AG04449 (cell line): ENCODE measurements around the gene LRRTM3.

Source experiments
- CTCF ChIA-PET: fragments of 350-600 bp; formaldehyde crosslinking; extraction: SDS; loops from one replicate; lab custom pipeline; 2021; ENCODE audit warnings: antibody characterized with exemption; lab: Yijun Ruan, JAX
- POLR2A ChIA-PET: fragments of 400-600, 350-600 bp; formaldehyde crosslinking; extraction: SDS; loops from one replicate; lab custom pipeline; 2020; ENCODE audit warnings: antibody characterized with exemption, inconsistent platforms; lab: Yijun Ruan, JAX
- DNase-seq: peaks from one replicate; pipeline ENCODE4 v3.0.0-alpha.2; 2010; ENCODE audit warnings: low read depth, low spot score
- H3K4me3 ChIP-seq: 2 replicates; pipeline ENCODE4 v1.5.1; 2011; ENCODE audit warnings: low read depth, mild to moderate bottlenecking, control low read depth, low read length
- CTCF ChIP-seq: IDR thresholded peaks from one replicate; pipeline ENCODE4 v1.5.1; 2011; ENCODE audit warnings: mild to moderate bottlenecking, moderate library complexity, low read length, control low read depth, inconsistent platforms; ENCODE audit not compliant: insufficient read depth; ENCODE audit errors: missing control alignments

Gene LRRTM3

GRCh38 chr10:66964946-66965345, 39.1 kb downstream of the LRRTM3 start:
- no peak for DNase-seq
- CTCF ChIA-PET: no interaction called here
- H3K4me3 ChIP-seq: no peak overlapping the region
- no peak for TF ChIP-seq CTCF
- POLR2A ChIA-PET: no interaction called here

- DNase-seq: no peak
- no peak overlapping the region for H3K4me3 ChIP-seq
- CTCF ChIA-PET: no interaction called here
- POLR2A ChIA-PET: no interaction called here
- no peak for TF ChIP-seq CTCF
These were observed 54.5 kb downstream of the LRRTM3 start for GRCh38 chr10:66980246-66980815.

DNA sequence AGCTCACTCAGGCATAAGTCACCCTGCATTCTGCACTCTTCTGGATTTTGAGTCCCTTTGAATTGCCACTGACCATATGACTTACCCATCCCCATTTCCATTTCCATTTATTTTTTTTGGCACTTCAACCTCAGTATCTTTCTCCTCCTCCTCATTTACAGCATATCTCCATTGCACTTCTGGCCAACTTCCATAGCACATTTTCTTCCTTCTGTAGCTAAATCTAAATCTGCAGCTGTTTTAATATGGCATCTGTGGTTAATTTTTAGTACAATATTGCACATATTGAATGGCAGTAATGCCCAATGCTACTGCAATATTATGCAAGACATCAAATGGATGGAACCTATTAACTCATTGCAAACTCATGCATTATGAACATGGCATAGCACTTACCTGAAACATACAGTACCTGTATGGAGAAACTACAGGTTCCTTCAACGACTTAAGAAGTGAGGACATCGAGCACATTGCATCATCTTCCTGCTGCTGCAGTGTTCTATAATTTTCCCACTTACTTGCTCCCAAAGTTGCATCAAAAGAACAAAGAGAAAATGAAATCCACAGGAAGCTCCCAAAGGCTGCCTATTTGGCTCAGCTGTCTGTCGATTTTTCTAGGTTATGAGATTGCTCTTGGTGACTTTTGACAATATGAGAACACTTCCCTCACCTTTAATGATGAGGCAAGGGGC, 55.7 kb downstream of the LRRTM3 start:
- CTCF ChIA-PET: no interaction called here
- TF ChIP-seq CTCF: no peak
- DNase-seq: no peak
- POLR2A ChIA-PET: no interaction called here
- H3K4me3 ChIP-seq: no peak overlapping the region

GRCh38 chr10:66982053-66982420, 56.2 kb downstream of the LRRTM3 start:
- POLR2A ChIA-PET: no interaction called here
- CTCF ChIA-PET: no interaction called here

GRCh38 chr10:66982792-66983474, 57.1 kb downstream of the LRRTM3 start:
- no peak overlapping the region for H3K4me3 ChIP-seq
- CTCF ChIA-PET: no interaction called here
- POLR2A ChIA-PET: no interaction called here
- no peak for DNase-seq
- no peak for TF ChIP-seq CTCF

More at GRCh38 chr10:66982053-66982420, 56.2 kb downstream of the LRRTM3 start:
- DNase-seq: no peak
- no peak overlapping the region for H3K4me3 ChIP-seq
- no peak for TF ChIP-seq CTCF

DNA sequence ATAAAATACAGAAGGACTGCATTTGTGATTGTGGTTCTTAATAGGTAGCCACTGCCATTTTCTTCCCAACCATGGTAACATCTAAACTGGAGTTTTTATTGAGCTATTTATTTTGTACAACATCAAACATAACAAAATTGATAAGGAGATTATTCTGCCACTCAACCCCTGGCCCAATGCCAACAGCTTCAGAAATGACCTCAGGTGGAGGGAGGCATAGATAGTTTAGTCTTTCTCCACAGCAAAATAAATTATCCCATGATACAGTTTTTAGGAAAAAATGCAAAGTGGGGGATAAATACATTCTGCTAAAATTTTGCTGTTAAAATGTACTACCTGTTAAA, 57.6 kb downstream of the LRRTM3 start:
- POLR2A ChIA-PET: no interaction called here
- DNase-seq: no peak
- no peak overlapping the region for H3K4me3 ChIP-seq
- TF ChIP-seq CTCF: no peak
- CTCF ChIA-PET: no interaction called here
